ENCODE data around the gene MME.

MME gene

GRCh38 chr3:155079746-155080487 is at the start of gene MME:
MME (plus strand) TSS chr3:155080319; CDS start chr3:155084168, 3,849 bp downstream.
- DNase-seq (ENCODE audit: low read depth): no peak

GRCh38 chr3:155031186-155031585 is 48.9 kb upstream of the MME start:
- DNase-seq (ENCODE audit: low read depth): no peak

GRCh38 chr3:155032918-155033317 is 47.2 kb upstream of the MME start:
- DNase-seq (ENCODE audit: low read depth): no peak

- DNase-seq (ENCODE audit: low read depth): no peak
Observed at GRCh38 chr3:155034786-155035185, 45.3 kb upstream of the MME start.

- DNase-seq (ENCODE audit: low read depth): no peak
Observed at GRCh38 chr3:155035553-155035952, 44.6 kb upstream of the MME start.

GRCh38 chr3:155037508-155038202 is 42.5 kb upstream of the MME start:
- DNase-seq (ENCODE audit: low read depth): no peak

- DNase-seq (ENCODE audit: low read depth): no peak
Observed at GRCh38 chr3:155038203-155038554, 41.9 kb upstream of the MME start.

- no peak for DNase-seq (ENCODE audit: low read depth)
Observed at GRCh38 chr3:155046935-155047334, 33.2 kb upstream of the MME start.

- no peak for DNase-seq (ENCODE audit: low read depth)
Observed at GRCh38 chr3:155047672-155048071, 32.4 kb upstream of the MME start.

- DNase-seq (ENCODE audit: low read depth): no peak
Observed at GRCh38 chr3:155049959-155050358, 30.2 kb upstream of the MME start.

GRCh38 chr3:155052470-155052869 is 27.6 kb upstream of the MME start:
- DNase-seq (ENCODE audit: low read depth): no peak

- DNase-seq (ENCODE audit: low read depth): no peak
Observed at GRCh38 chr3:155053756-155054155, 26.4 kb upstream of the MME start.

- DNase-seq (ENCODE audit: low read depth): no peak
Observed at GRCh38 chr3:155064920-155065319, 15.2 kb upstream of the MME start.

GRCh38 chr3:155065537-155065936 is 14.6 kb upstream of the MME start:
- DNase-seq (ENCODE audit: low read depth): no peak

GRCh38 chr3:155069729-155070128 is 10.4 kb upstream of the MME start:
- no peak for DNase-seq (ENCODE audit: low read depth)

GRCh38 chr3:155070316-155070715 is 9.8 kb upstream of the MME start:
- no peak for DNase-seq (ENCODE audit: low read depth)

GRCh38 chr3:155070932-155071387 is 9.2 kb upstream of the MME start:
- no peak for DNase-seq (ENCODE audit: low read depth)

- DNase-seq (ENCODE audit: low read depth): no peak
Observed at GRCh38 chr3:155075200-155075599, 4.9 kb upstream of the MME start.

GRCh38 chr3:155076888-155077287 is 3.2 kb upstream of the MME start:
- no peak for DNase-seq (ENCODE audit: low read depth)

GRCh38 chr3:155078711-155079467 is 1.2 kb upstream of the MME start:
- no peak for DNase-seq (ENCODE audit: low read depth)

- no peak for DNase-seq (ENCODE audit: low read depth)
Observed at GRCh38 chr3:155079468-155079745, 712 bp upstream of the MME start.

GRCh38 chr3:155080692-155081091 is 573 bp downstream of the MME start:
- no peak for DNase-seq (ENCODE audit: low read depth)

GRCh38 chr3:155083313-155083905 is 3.3 kb downstream of the MME start:
- DNase-seq (ENCODE audit: low read depth): no peak

Measured in CMK (cell line).